ENCODE data around the gene SCFD1.

Gene SCFD1

DNA sequence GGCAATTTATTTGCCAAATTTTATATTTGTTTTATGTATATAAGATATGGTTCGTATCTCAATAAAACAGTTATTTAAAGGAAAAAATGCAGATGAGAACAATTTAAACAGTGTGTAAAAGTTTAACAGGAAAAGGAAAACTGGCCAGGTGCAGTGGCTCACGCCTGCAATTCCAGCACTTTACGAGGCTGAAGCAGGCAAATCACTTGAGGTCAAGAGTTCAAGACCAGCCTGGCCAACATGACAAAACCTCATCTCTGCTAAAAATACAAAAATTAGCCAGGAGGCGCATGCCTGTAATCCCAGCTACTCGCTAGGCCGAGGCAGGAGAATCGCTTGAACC lies 40.9 kb upstream of the SCFD1 start:
- Histone ChIP-seq H4K20me1 (ENCODE audit: insufficient read depth, low read length) (peaks cover 29% of the 10 kb centered on the region; the same call in 1 of the 2 replicates), H3K27me3 (ENCODE audit: insufficient read depth, low read length, poor library complexity) (no peaks in the 10 kb centered on the region), H2AFZ (ENCODE audit: low read depth, low read length) (no peak overlapping the region), H3K9me3 (ENCODE audit: insufficient read depth, low read length, severe bottlenecking) (peaks cover 9% of the 10 kb centered on the region), H3K4me2 (ENCODE audit: insufficient read depth, low read length) (no peak overlapping the region), H3K4me3 (ENCODE audit: low read depth in 1 of 2, low read length in 2 of 2) (no peak overlapping the region), H3K79me2 (ENCODE audit: insufficient read depth, low read length) (peaks cover 99% of the 10 kb centered on the region), H3K36me3 (ENCODE audit: insufficient read depth, low read length) (peaks cover 38% of the 10 kb centered on the region), H3K27ac (ENCODE audit: low read length) (no peak overlapping the region), H3K9ac (ENCODE audit: low read depth, low read length) (no peak overlapping the region), H3K4me1 (ENCODE audit: insufficient read depth, low read length) (no peaks in the 10 kb centered on the region)
- TF ChIP-seq CTCF (IDR thresholded peaks at IDR 0.05; ENCODE audit: borderline replicate concordance, extremely low read depth, low read length, poor library complexity, severe bottlenecking) (no peak), EZH2 (IDR thresholded peaks at IDR 0.05; ENCODE audit: borderline replicate concordance, low read depth, low read length, severe bottlenecking) (no peak)
- DNase-seq, result no peak
- ATAC-seq (ENCODE audit: insufficient read depth, low read depth), result no peak

DNA sequence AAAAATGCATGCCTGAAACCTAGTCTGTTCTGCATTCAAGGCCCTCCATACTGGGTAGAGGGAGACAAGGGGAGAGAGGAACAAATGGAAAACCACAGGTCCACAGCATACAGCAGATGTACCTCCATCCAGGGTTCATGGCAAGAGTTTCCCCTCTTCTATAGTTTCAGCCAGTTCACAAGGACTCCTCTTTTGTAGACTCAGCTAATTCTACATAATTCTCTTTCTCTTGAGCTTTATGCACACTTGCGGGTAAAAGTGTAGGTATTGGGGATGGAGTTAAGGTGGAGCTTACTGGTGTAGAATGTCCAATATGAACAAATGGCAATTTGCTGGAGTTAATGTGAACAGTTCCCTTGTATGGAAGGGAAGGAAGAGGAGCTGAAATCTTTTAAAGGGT lies 39.7 kb upstream of the SCFD1 start:
- peaks cover 45% of the 10 kb centered on the region for H3K36me3 ChIP-seq (ENCODE audit: insufficient read depth, low read length)
- DNase-seq (no peak), ATAC-seq (ENCODE audit: insufficient read depth, low read depth) (no peak)
- H3K4me3 ChIP-seq (ENCODE audit: low read depth in 1 of 2, low read length in 2 of 2), result no peak overlapping the region
- no peak for TF ChIP-seq EZH2 (IDR thresholded peaks at IDR 0.05; ENCODE audit: borderline replicate concordance, low read depth, low read length, severe bottlenecking)
- no peak for TF ChIP-seq CTCF (IDR thresholded peaks at IDR 0.05; ENCODE audit: borderline replicate concordance, extremely low read depth, low read length, poor library complexity, severe bottlenecking)
- H3K9ac ChIP-seq (ENCODE audit: low read depth, low read length), result no peak overlapping the region
- no peaks in the 10 kb centered on the region for H3K27me3 ChIP-seq (ENCODE audit: insufficient read depth, low read length, poor library complexity)
- peaks cover 99% of the 10 kb centered on the region for H3K79me2 ChIP-seq (ENCODE audit: insufficient read depth, low read length)
- H2AFZ ChIP-seq (ENCODE audit: low read depth, low read length), result no peak overlapping the region
- H3K4me1 ChIP-seq (ENCODE audit: insufficient read depth, low read length), result no peaks in the 10 kb centered on the region
- peaks cover 9% of the 10 kb centered on the region for H3K9me3 ChIP-seq (ENCODE audit: insufficient read depth, low read length, severe bottlenecking)
- H3K4me2 ChIP-seq (ENCODE audit: insufficient read depth, low read length), result no peak overlapping the region
- no peak overlapping the region for H3K27ac ChIP-seq (ENCODE audit: low read length)
- peaks cover 30% of the 10 kb centered on the region; the same call in 1 of the 2 replicates for H4K20me1 ChIP-seq (ENCODE audit: insufficient read depth, low read length)

DNA sequence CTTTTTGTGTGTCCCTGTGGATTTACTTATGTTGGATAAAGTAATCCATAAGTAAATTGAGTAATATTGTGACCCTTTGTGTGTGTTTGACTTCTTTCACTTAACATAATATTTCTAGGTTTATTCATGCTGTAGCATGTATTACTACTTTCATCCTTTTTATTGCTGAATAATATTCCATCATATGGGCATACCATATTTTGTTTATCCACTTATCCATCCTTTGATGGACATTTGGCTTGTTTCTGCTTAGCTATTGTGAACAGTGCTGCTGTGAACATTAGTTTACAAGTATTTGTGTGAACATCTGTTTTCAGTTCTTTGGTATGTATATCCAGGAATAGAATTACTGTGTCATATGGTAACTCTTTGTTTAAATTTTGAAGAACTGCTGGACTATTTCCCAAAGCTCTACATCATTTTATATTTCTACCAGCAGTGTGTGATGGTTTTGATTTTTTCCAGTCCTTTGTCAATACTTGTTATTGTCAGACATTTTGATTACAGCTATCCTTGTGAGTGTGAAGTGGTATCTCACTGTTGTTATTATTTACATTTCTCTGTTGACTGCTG lies 38.0 kb upstream of the SCFD1 start:
- H3K27ac ChIP-seq (ENCODE audit: low read length), result no peak overlapping the region
- no peak overlapping the region for H3K4me2 ChIP-seq (ENCODE audit: insufficient read depth, low read length)
- no peak overlapping the region for H3K9ac ChIP-seq (ENCODE audit: low read depth, low read length)
- no peak overlapping the region for H2AFZ ChIP-seq (ENCODE audit: low read depth, low read length)
- H3K4me1 ChIP-seq (ENCODE audit: insufficient read depth, low read length), result no peaks in the 10 kb centered on the region
- ATAC-seq (ENCODE audit: insufficient read depth, low read depth) (no peak), DNase-seq (no peak)
- H4K20me1 ChIP-seq (ENCODE audit: insufficient read depth, low read length), result peaks cover 17% of the 10 kb centered on the region; the same call in 1 of the 2 replicates
- H3K79me2 ChIP-seq (ENCODE audit: insufficient read depth, low read length), result peaks cover 94% of the 10 kb centered on the region
- TF ChIP-seq EZH2 (IDR thresholded peaks at IDR 0.05; ENCODE audit: borderline replicate concordance, low read depth, low read length, severe bottlenecking) (no peak), CTCF (IDR thresholded peaks at IDR 0.05; ENCODE audit: borderline replicate concordance, extremely low read depth, low read length, poor library complexity, severe bottlenecking) (no peak)
- no peak overlapping the region for H3K4me3 ChIP-seq (ENCODE audit: low read depth in 1 of 2, low read length in 2 of 2)
- H3K27me3 ChIP-seq (ENCODE audit: insufficient read depth, low read length, poor library complexity), result no peaks in the 10 kb centered on the region
- peaks cover 9% of the 10 kb centered on the region for H3K9me3 ChIP-seq (ENCODE audit: insufficient read depth, low read length, severe bottlenecking)
- H3K36me3 ChIP-seq (ENCODE audit: insufficient read depth, low read length), result peaks cover 56% of the 10 kb centered on the region

Measured in DND-41 (cell line).